NCI-H345 treated with DMSO at 0.1 percent for 48 hours (cell line): ENCODE data around the gene WWOX.

Experiments used
- DNase-seq: peaks from one replicate; lab custom pipeline; 2025; ENCODE audit not compliant: unreplicated experiment; lab: John Stamatoyannopoulos, UW

Gene WWOX

DNA sequence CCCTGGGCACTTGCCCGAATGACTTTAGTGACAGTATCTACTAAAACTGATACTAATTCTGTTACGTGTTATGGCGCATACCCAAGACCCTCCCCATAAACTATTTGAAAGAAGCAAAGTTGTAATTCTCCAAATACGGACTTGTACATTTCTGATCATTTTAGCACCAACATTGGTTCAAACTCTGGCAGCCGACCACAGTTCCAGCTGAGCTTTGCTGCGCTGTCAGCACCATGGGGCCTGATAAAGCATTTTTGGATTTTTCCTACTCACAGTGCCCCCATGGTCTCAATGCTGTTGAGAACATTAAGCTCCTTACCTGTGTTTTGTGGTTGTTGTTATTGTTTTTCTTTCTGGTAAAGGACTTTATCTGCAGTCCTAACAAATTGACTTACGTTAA lies 1040.3 kb downstream of the WWOX start:
- DNase-seq: no peak

DNA sequence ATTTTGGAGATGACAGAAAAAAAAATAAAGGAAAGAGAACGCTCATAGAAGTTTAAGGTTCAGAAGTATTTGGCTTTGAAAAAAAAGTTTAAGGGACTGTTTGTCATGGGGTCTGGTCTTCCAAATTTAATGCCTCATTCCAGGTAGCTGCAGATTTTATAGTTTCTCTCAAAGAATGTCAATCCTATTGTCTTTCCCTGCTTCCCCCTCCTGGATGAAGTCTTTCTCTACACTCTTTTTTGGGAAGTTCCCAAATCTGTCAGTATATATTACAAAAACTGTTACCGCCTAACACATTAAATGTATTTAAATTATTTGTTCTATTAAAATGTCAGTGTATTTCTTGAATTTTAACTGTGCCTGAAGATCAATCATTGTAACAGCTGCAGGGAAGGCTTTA lies 1043.6 kb downstream of the WWOX start:
- DNase-seq: no peak

DNA sequence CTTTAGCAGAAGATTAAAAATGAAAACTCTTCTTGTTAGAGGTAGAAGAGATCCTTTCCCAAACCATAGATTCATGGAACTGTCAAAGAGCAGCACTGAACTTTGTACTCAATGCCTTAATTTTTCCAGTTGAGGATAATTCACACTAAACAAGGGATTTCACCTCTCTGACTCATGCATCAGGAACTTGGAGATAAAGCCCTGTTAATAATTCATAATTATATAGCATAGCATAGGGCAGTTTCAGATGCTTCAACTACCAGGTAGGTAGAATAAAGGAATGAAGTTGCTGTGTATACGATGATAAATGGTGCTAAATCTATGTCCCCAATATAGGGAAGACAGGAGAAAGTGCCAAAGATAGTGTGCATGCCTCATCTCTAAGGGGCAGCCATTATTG lies 1050.7 kb downstream of the WWOX start:
- no peak for DNase-seq

DNA sequence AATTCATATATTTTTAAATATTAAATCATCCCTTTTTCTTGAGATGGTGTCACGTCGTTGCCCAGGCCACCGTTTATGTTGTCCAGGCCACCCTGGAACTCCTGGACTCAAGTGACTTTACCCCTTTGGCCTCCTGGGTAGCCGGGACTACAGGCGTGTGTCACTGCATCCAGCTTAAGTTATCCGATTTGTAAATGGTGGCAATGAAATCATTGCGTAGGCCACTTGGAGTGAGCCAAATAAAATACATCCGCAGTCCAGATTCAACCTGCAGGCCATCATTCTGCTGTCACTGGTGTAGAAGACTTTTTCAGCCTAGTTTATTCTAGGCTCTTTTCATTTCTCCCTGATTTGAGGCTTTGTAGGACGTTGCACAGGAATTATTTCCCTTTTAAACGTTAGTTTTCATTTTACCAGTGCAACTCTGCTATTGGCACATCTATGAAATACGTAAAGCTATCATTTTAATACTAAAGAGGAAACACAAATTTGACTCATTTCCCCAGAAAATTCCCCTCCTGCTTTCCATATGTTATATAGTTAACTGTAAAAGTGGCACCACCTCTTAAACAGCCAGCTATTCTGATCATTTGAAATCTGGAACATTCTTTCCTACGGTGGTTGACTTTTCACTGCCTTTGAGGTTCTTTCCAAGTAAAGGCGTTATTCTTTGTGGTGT lies 1051.3 kb downstream of the WWOX start:
- DNase-seq: no peak

DNA sequence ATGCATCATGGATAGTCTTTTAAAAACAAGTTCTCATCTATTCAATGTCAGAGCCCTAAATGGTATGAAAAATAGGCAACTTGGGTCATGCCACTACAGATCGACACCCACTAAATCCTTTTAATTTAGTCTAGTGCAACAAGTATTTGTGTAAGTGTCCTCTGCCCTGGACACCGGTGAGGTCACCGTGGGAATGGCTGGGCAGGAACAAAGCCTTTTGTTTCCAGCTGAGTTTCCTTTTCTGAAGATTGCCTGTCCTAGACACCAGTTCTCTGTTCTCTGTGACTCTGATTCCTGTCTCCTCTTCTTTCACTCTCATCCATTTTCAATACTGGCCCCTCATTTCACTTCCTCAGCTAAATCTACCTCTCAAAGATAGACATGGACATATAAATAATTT lies 1054.6 kb downstream of the WWOX start:
- DNase-seq: no peak

DNA sequence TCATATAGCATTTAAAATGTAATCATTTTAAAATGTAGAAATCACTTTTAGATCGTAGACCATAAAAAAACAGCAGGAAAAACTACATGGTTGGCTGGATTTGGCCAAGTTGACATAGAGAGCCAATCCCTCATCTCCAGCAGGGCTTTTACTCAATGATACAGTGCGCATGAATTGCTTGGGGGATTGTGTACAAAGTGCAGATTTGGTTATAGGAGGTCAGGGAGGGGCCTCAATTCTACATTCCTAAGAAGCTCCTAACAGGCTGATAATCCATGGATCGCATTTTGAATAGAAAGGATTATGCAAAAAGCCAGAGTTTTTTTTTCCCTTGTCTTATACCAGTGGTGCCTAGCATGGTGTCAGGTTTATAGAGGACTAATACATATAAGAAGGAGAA lies 1056.0 kb downstream of the WWOX start:
- DNase-seq: no peak

DNA sequence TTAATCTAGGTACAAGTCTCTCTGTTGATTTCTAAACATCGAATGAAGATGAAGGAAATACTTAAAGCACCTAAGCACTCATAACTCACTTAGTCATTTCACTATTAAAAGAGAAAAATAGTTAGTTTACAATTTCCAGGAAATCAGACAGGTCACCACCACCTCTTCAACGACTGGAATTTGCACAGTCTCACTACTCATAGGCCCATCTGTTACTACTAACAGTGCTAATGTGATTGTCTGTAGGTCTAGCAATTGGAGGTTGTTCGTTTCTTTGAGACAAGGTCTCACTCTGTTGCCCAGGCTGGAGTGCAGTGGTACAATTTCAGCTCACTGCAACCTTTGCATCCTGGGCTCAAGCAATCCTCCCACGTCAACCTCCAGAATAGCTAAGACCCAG lies 1056.5 kb downstream of the WWOX start:
- DNase-seq: no peak

DNA sequence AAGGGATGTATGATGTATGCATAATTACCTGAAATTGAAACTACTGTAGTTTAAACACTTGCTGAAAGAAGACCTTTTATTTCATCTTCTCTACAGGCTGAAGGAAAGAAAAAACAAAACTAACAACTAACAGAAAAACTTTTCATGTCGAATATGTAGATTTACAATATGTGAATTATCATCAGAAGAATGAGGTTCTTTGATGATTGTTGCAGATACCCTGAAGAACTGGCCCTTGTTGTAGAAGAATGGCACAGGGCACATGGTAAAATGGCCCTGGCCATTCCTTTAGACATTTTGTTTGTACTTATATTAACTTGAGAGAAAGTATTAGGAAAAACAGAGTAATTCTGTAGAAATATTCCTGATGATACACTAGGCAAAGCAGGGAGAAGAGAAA lies 1057.3 kb downstream of the WWOX start:
- DNase-seq: no peak

DNA sequence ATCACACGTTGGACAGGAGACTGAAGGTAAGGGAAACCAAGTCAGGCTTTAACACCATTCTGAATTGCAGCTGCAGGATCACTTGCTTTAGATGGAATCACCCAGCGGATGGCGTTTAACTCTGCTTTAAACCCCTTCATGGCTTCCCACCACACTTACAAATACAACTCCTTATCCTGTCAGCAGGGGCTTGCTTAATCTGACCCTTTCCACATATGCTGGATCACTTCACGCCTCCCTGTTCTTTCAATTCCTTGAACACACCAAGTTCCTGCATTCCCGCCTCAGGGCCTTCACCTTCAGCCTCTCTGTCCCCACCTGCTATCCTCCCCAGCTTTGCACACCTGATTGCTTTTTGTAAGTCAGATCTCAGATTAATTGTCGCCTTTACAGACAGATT lies 1058.9 kb downstream of the WWOX start:
- DNase-seq: no peak

DNA sequence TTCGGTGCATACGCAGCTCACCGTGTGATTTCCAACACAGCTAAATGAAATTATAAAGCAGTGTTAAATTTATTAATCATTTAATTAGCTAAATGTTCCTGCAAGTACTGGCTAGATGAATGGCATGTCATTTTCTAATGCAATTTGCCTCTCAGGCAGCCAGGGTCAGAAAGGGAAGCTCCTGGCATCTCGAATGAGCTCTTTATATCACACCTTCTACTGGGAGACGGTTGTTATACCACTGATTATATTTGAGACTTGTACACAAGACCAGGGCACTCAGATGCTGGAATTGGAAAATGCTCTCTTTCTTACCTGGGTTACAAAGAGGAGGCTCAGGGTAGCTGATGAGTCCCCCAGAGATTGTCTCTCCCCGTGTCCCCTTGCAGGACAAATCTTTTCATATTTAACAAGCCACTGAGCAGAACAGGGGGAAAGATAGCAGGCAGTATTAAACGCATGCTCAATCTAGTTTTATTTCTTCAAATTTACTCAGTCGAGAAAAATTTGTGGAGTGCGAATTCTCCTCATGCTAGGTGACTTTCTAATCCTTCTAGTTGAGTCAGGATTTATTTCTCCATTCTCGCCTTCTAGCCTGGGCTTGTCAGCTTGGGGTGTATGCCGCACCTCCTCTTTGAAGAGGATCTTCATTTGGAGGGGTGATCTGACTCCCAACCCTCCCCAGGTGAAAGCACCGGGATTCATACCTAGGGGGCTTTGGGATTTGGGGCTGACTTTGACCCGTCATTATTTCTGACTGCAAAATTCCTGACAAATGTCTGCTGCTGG lies 1060.0 kb downstream of the WWOX start:
- no peak for DNase-seq

DNA sequence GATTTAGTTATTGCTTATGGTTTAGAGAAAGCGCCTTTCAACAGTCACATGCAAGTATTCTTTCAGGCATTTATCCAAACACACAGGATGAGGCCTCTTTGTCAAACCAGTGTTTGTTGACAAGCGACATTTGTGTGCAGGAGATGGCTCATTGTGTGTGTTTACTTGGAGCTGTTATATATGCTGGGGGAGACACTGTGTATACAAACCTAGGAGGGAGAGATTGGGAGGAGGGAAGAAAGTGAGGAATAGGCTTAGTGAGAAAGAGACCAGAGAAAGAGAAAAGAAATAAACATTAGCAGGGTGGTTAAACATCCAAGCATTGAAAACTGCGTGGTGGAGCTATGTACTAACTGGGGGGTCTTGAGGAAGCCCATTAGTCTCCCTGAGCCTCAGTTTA lies 1063.5 kb downstream of the WWOX start:
- DNase-seq: peak; percentile 31

DNA sequence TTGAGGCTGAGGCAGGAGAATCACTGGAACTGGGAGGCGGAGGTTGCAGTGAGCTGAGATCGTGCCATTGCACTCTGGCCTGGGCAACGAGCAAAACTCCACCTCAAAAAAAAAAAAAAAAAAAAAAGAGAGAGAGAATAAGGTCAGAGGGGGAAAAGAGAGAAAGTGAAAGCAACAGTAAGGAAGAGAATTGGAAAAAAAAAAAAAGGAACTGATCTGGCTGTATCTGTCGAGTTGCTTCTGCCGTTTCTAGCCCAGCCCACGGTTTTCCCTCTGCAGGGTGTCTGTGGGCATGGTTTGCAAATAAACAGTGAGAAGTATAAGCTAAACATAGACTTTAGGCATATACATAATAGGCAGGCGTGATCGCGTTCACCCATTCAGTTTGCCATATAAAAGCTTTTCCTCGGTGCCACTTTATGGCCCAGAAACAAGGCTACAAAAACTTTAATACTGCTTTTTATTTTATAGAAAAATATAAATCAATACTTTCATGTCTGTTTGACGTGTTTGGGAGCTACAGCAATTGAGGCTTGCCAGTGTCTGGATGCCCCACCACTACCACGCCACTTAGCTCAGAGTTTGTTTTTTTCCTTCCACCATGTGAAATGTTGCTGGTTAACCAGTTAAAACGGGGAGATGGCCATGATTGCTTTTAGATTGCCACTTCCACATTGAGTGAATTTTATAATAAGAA lies 1064.4 kb downstream of the WWOX start:
- no peak for DNase-seq

DNA sequence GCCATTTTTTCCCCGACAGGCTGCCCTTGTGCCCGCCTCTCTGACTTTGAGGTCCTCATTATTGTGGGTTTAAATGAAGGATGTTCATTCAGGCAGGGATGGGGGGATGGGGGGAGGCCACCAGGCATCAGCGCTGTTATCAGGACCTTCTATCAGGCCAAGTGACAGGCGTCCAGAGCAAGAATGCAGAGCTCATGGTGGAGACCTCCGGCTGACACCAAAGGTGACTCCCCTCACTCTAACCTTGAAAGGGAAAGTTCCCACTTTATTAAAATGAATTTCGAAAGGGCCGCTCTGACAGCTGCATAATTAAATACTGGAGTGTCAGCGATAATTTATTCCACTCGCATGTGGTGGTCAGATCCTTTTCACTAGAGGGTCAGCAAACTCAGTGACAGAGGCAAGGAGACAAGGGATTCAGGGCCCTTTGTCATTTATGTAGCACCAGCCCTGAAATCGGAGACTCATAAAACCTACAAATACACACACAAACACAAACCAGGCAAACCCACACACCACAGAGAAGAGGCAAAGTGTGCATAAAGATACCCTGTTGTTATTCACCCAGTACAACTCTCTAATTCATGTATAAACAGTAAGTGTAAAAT lies 1065.0 kb downstream of the WWOX start:
- no peak for DNase-seq

DNA sequence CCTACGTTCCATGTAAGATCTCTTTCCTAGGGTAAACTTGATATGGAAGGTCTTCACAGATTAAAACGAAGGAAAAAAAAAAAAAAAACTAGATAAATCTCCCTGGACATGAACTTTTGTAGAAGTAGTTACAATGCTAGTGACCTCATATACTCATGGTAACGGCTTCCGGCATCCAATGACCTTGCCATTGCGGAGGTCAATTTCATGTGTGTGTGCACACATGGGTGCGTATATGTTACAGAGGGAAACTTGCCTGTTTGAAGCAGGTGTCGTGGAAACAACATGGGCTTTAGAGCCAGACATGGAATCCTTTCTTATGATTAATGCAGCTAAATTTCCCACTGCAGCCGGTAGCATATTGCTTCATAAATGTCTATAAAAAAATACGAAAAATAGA lies 1065.6 kb downstream of the WWOX start:
- DNase-seq: no peak

DNA sequence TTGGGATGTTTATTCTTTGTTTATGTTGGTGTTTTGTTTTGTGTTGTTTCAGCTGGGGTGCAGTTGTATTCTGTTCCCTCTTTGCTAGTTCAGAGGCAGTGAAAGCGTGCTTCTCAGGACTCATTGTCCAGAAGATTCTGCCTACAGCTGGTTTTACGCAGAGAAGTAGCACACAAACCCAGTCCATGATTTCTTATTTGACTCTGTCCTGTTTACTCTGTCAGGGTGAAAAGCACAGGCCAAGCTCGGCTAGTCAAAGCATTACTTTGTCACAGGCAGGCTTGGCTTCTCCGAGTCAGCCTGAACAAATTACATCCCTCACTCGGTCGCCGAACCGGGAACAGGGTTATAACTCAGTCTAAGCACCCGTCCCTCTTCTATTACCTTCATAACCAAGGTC lies 1066.1 kb downstream of the WWOX start:
- DNase-seq: no peak

DNA sequence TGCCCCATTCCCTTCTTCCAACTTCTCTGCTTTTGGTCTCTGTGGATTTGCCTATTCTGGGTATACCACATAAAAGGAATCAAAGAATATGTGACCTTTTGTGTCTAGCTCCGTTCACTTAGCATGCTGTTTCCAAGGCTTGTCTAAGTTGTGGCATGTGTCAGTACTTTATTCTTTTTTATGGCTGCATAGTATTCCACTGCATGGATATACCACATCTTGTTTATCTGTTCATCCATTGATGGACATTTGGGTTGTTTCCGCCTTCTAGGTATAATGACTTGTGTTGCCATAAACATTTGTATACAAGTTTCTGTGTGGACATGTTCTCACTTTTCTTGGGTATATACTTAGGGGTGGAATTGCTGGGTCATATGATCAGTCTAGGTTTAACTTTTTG lies 1068.4 kb downstream of the WWOX start:
- DNase-seq: no peak

DNA sequence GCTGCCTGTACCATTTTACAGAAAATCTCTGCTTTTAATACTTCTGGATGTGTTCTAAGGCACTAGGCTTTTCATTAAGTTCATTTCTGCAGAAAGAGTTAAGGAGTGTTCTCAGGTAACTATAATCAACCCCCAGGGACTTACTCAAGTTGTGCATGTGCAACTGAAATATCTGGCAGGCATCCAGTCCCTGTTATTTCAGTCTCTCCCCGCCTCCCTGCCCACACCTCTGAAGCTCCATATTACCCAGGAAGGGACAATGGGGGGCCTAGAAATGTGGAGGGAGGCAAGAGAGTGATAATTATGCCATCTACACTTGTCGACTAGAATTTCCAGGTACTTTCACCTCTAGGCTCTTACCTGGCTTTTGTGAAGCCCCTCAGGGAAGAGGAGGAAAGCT lies 1068.9 kb downstream of the WWOX start:
- peak; percentile 8 for DNase-seq

DNA sequence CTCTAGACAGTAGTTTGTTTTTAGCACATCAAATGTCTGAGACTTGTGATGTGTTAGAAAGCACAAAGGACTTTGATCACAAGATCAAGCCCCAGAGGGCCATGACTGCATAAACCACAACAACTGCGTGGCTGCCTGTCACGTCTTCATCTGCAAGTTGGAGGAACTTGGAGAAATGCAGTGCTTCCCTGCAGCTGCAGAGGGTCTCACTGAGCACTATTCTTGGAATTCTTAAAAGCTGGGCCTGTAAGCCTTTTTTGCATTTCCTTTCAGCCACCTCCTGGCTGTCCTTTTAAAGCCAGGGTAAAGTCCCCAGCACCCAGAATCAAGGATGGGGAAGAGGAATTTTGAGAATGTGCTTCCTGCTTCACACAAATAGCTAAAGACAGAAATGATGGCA lies 1069.8 kb downstream of the WWOX start:
- no peak for DNase-seq

DNA sequence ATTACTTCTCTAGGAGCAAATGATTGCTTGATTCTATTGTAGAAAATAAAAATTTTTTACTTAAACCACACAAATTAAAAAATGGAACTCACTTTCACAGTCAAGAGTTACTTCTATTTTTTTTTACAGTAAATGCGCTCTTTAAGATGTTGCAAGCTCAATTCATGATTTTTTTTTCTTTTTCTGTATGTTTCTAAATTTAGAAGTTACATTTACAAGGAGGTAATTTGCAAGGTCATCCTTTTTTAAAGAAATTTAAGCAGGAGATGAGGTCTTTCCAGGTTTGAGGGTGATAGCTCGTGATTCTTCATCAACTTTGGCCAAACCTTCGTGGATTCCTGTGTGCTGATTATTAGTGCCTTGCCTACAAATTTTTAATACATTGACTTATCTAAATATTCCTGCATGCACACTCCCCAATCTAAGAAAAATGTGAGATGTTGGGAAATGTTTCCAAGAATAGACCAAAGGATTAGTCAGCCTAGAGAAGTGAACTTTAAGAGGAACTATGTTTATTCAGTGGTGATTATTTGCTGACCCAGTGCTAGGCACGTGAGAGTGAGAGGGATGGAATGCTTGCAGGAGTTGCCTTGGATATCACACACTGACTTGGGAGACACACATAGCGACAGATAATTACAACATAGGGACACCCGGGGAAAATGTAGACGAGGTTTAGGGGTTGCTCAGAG lies 1071.2 kb downstream of the WWOX start:
- no peak for DNase-seq

DNA sequence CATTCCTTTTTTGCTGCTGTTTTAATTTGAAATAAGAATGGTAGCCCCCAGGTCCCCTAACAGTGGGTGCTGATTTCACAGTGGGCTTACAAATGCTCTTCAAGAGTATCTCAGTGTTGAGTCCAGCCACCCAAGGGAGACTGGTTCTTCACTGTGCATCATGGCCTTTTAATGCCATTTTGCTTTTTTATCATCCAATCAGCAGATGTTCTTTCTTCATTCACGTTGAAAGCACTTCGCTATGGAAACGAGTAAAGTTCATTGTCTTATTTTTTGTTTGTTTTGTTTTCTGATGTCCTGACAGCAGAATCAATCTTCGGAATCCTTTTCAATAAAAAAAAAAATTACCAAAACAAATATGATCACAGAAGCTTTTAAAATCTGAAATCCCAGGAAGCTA lies 1072.0 kb downstream of the WWOX start:
- no peak for DNase-seq
